ENCODE data around the gene TMEM131L.
A peak's percentile ranks its signal among the peaks of the same experiment; 100 is the strongest.
"Not testable (repeated sequence)": the region's sequence is repeated elsewhere in the genome, so short reads cannot be mapped to it uniquely, and the experiment has no call there.

Gene TMEM131L

DNA sequence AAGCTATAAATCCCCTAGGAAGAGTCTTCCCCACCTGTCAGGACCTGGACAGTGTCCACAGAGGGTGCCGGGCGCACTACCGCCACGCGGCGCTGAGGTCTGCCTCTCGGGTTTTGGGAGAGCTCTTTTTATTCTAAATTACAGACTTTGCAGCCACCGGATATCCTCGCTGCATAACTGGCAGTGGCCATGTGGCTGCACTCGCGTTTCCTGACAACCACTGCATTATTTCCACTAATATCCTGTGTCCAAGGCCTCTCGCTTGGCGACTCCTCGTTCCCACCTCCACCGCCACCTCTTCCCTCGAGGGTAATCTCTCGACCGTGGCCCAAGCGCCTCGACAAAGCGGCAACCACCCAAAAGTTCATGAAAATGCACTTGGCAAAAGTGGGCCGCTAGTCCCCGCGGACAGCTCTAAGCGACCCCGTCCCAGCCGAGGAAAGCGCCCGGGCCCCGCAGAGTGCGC lies 512 bp upstream of the TMEM131L start:
- peak; percentile 10 for TF ChIP-seq CTCF (IDR thresholded peaks at IDR 0.05; ENCODE audit: insufficient read depth, low read length, missing control alignments)
- DNase-seq (ENCODE audit: low read depth, low spot score): no peak
- H3K4me3 ChIP-seq (ENCODE audit: low read depth, low read length): peak overlapping the region; percentile 80
- POLR2A ChIA-PET: interaction anchor here (1.1 to 1.9 kb wide), 4 partner anchors 21 to 117 kb away, joined by 3 to 9 read pairs (median 6); no protein-coding TSS in a partner anchor
- CTCF ChIA-PET: interaction anchor here (0.7 to 3.3 kb wide), 12 partner anchors 8 to 323 kb away, joined by 3 to 20 read pairs (median 4); partner anchors contain the start of gene MND1

GRCh38 chr4:153466949-153467896 lies 1.1 kb downstream of the TMEM131L start:
- DNase-seq (ENCODE audit: low read depth, low spot score): no peak
- no peak for TF ChIP-seq CTCF (IDR thresholded peaks at IDR 0.05; ENCODE audit: insufficient read depth, low read length, missing control alignments)
- CTCF ChIA-PET: interaction anchor here (0.7 to 3.3 kb wide), 12 partner anchors 11 to 124 kb away, joined by 3 to 20 read pairs (median 3); no protein-coding TSS in a partner anchor
- H3K4me3 ChIP-seq (ENCODE audit: low read depth, low read length): peak overlapping the region; percentile 80
- POLR2A ChIA-PET: interaction anchor here (1.1 to 1.9 kb wide), 3 partner anchors 19 to 118 kb away, joined by 3 to 9 read pairs (median 5); no protein-coding TSS in a partner anchor

DNA sequence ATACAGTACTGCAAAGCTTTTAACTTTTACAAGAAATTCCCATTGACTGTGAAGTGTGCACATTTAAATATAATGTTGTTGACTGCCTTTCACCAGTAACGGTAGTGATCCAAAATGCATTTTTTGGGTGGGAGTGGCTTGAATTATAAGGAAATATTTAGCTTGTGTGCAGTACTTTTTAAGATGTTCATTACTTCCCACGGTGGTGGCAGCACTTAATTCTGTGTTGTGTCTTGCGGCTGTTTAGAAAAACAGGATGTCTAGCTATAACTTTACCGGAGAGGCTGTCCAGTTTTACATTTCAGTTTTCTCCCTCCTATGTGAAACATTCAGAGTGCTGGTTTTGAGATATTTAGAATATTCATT lies 1.7 kb downstream of the TMEM131L start:
- ChIA-PET CTCF (interaction anchor here (0.8 to 3.3 kb wide), 8 partner anchors 11 to 125 kb away, joined by 3 to 20 read pairs (median 3); no protein-coding TSS in a partner anchor), POLR2A (no interaction called here)
- TF ChIP-seq CTCF (IDR thresholded peaks at IDR 0.05; ENCODE audit: insufficient read depth, low read length, missing control alignments): no peak
- no peak for DNase-seq (ENCODE audit: low read depth, low spot score)
- H3K4me3 ChIP-seq (ENCODE audit: low read depth, low read length): peak overlapping the region; percentile 80

- peak overlapping the region; percentile 7; the same call in 1 of the 2 replicates for H3K4me3 ChIP-seq (ENCODE audit: low read depth, low read length)
- no peak for DNase-seq (ENCODE audit: low read depth, low spot score)
- TF ChIP-seq CTCF (IDR thresholded peaks at IDR 0.05; ENCODE audit: insufficient read depth, low read length, missing control alignments): no peak
- CTCF ChIA-PET: interaction anchor here (0.8 to 1.5 kb wide), 5 partner anchors 15 to 326 kb away, joined by 3 to 6 read pairs (median 3); no protein-coding TSS in a partner anchor
- POLR2A ChIA-PET: no interaction called here
These were observed 2.4 kb downstream of the TMEM131L start for GRCh38 chr4:153468587-153468986.

- DNase-seq (ENCODE audit: low read depth, low spot score): no peak
- ChIA-PET POLR2A (no interaction called here), CTCF (interaction anchor here (0.8 to 1.6 kb wide), 4 partner anchors 12 to 326 kb away, joined by 3 to 5 read pairs (median 3); no protein-coding TSS in a partner anchor)
- no peak overlapping the region for H3K4me3 ChIP-seq (ENCODE audit: low read depth, low read length)
- no peak for TF ChIP-seq CTCF (IDR thresholded peaks at IDR 0.05; ENCODE audit: insufficient read depth, low read length, missing control alignments)
These were observed 2.9 kb downstream of the TMEM131L start for GRCh38 chr4:153469031-153469430.

DNA sequence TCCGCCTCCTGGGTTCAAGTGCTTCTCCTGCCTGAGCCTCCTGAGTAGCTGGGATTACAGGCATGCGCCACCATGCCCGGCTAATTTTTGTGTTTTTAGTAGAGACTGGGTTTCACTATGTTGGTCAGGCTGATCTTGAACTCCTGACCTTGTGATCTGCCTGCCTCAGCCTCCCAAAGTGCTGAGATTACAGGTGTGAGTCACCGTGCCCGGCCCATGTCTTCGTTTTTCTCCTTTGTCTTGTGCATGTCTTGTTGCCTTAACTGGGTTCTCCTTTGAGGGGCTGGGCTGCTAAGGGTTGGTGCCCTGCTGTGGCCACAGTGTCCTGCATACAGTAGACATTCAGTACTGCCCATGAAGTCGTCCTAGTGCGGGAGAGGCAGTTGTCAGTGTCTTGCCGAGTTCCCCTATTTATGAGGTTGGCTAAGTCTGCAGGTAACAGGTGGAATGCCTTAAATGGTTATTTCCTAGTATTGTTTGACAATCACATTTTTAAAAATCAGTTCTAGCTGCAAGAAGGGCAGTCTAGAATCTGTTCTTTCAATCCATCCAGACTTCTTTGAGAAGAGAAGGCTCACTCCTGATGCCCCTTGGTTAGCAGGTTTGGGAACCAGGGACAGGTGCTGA lies 5.0 kb downstream of the TMEM131L start:
- POLR2A ChIA-PET; DNase-seq (ENCODE audit: low read depth, low spot score); H3K4me3 ChIP-seq (ENCODE audit: low read depth, low read length); CTCF ChIA-PET: not testable (repeated sequence)

Measured in AG04449 (cell line).